HEK293T (cell line): ENCODE measurements around the gene PITPNC1.

Experiments
- BHLHE40 ChIP-seq: fragments of 450-650 bp; IDR thresholded peaks from 2 replicates; pipeline ENCODE4 v1.6.1; 2016; ENCODE audit warnings: mild to moderate bottlenecking, moderate library complexity, borderline replicate concordance
- PKNOX1 ChIP-seq: fragments of 450-650 bp; IDR thresholded peaks from 2 replicates; pipeline ENCODE4 v1.6.1; 2016
- SP1 ChIP-seq: fragments of 450-650 bp; IDR thresholded peaks from 2 replicates; pipeline ENCODE4 v1.6.1; 2017
- SUZ12 ChIP-seq: fragments of 450-650 bp; IDR thresholded peaks from 2 replicates; pipeline ENCODE4 v1.6.1; 2016; ENCODE audit warnings: mild to moderate bottlenecking

DNA sequence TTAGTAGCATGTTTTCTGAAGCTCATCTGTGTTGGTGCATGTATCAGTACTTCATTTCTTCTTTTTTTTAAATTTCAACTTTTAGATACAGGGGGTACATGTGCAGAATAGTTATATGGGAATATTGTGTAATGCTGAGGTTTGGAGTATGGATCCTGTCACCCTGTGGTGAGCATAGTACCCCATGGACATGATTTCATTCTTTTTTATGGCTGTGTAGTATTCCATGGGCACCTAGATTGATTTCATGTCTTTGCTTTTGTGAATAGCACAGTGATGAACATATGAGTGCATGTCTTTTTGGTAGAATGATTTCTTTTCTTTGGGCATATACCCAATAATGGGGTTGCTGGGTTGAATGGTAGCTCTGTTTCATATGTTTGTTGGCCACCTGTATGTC is 285.6 kb downstream of the PITPNC1 start:
- TF ChIP-seq SP1 (no peak), BHLHE40 (no peak), PKNOX1 (no peak), SUZ12 (no peak)
